ENCODE data around the gene IGF1.

IGF1 gene

GRCh38 chr12:102463659-102464249 is 16.6 kb downstream of the IGF1 start:
- TF ChIP-seq RAD21 (IDR thresholded peaks at IDR 0.05; ENCODE audit: low read depth), result no peak
- TF ChIP-seq NFIC (IDR thresholded peaks at IDR 0.05), result no peak
- no peak for TF ChIP-seq TEAD4 (IDR thresholded peaks at IDR 0.05)
- TF ChIP-seq MAX (IDR thresholded peaks at IDR 0.05), result no peak
- no peak for TF ChIP-seq EGR1 (IDR thresholded peaks at IDR 0.05)
- TF ChIP-seq TAF1 (IDR thresholded peaks at IDR 0.05; ENCODE audit: low read depth), result no peak
- TF ChIP-seq EP300 (IDR thresholded peaks at IDR 0.05; ENCODE audit: borderline replicate concordance), result no peak
- no peak for TF ChIP-seq CREB1 (IDR thresholded peaks at IDR 0.05; ENCODE audit: low read depth)
- TF ChIP-seq REST (IDR thresholded peaks at IDR 0.05; ENCODE audit: low read depth), result no peak
- no peak for TF ChIP-seq FOXM1 (IDR thresholded peaks at IDR 0.05; ENCODE audit: borderline replicate concordance, low read depth)
- TF ChIP-seq CEBPB (IDR thresholded peaks at IDR 0.05), result no peak
- TF ChIP-seq TCF12 (IDR thresholded peaks at IDR 0.05; ENCODE audit: low read depth), result no peak
- no peak for TF ChIP-seq YY1 (IDR thresholded peaks at IDR 0.05; ENCODE audit: low read depth)
- TF ChIP-seq ZBTB7A (IDR thresholded peaks at IDR 0.05; ENCODE audit: low read depth), result no peak
- TF ChIP-seq USF1 (IDR thresholded peaks at IDR 0.05), result no peak

GRCh38 chr12:102462795-102463465 is 17.4 kb downstream of the IGF1 start:
- TF ChIP-seq YY1 (IDR thresholded peaks at IDR 0.05; ENCODE audit: low read depth), result no peak
- no peak for TF ChIP-seq EGR1 (IDR thresholded peaks at IDR 0.05)
- no peak for TF ChIP-seq MAX (IDR thresholded peaks at IDR 0.05)
- no peak for TF ChIP-seq TCF12 (IDR thresholded peaks at IDR 0.05; ENCODE audit: low read depth)
- no peak for TF ChIP-seq FOXM1 (IDR thresholded peaks at IDR 0.05; ENCODE audit: borderline replicate concordance, low read depth)

- TF ChIP-seq TCF12 (IDR thresholded peaks at IDR 0.05; ENCODE audit: low read depth) (no peak), TAF1 (IDR thresholded peaks at IDR 0.05; ENCODE audit: low read depth) (no peak), MAX (IDR thresholded peaks at IDR 0.05) (no peak), RAD21 (IDR thresholded peaks at IDR 0.05; ENCODE audit: low read depth) (no peak), USF1 (IDR thresholded peaks at IDR 0.05) (no peak), CEBPB (IDR thresholded peaks at IDR 0.05) (no peak), FOXM1 (IDR thresholded peaks at IDR 0.05; ENCODE audit: borderline replicate concordance, low read depth) (no peak), ZBTB7A (IDR thresholded peaks at IDR 0.05; ENCODE audit: low read depth) (no peak), EP300 (IDR thresholded peaks at IDR 0.05; ENCODE audit: borderline replicate concordance) (no peak), TEAD4 (IDR thresholded peaks at IDR 0.05) (no peak), EGR1 (IDR thresholded peaks at IDR 0.05) (no peak), REST (IDR thresholded peaks at IDR 0.05; ENCODE audit: low read depth) (no peak), NFIC (IDR thresholded peaks at IDR 0.05) (no peak), YY1 (IDR thresholded peaks at IDR 0.05; ENCODE audit: low read depth) (no peak), CREB1 (IDR thresholded peaks at IDR 0.05; ENCODE audit: low read depth) (no peak)
Measured at GRCh38 chr12:102462386-102462785, 18.0 kb downstream of the IGF1 start.

GRCh38 chr12:102461501-102461900 is 18.9 kb downstream of the IGF1 start:
- TF ChIP-seq USF1 (IDR thresholded peaks at IDR 0.05), result no peak
- no peak for TF ChIP-seq NFIC (IDR thresholded peaks at IDR 0.05)

- TF ChIP-seq CEBPB (IDR thresholded peaks at IDR 0.05) (no peak), RAD21 (IDR thresholded peaks at IDR 0.05; ENCODE audit: low read depth) (no peak), CREB1 (IDR thresholded peaks at IDR 0.05; ENCODE audit: low read depth) (no peak), EGR1 (IDR thresholded peaks at IDR 0.05) (no peak), NFIC (IDR thresholded peaks at IDR 0.05) (no peak), YY1 (IDR thresholded peaks at IDR 0.05; ENCODE audit: low read depth) (no peak)
Measured at GRCh38 chr12:102459314-102459713, 21.0 kb downstream of the IGF1 start.

Measured in Ishikawa (cell line).